Sigmoid colon (tissue), 4 donors: ENCODE measurements around the gene UMPS.

Experiments used
- CTCF ChIP-seq, 4 experiments: fragments of 450-650 bp in 3 of 4; fragments of 200-600 bp in 1 of 4; IDR thresholded peaks; one replicate each; pipeline ENCODE4 v1.5.1; 2016 to 2019; ENCODE audit warnings: antibody characterized with exemption in 4 of 4, mild to moderate bottlenecking in 3 of 4, moderate library complexity in 2 of 4
- EP300 ChIP-seq, 4 donors: sonication (generic); formaldehyde crosslinking; IDR thresholded peaks; one replicate each; pipeline ENCODE4 v1.6.1; 2017; ENCODE audit warnings: antibody characterized with exemption in 4 of 4
- POLR2A ChIP-seq, 2 donors: fragments of 450-650 bp; IDR thresholded peaks; one replicate each; pipeline ENCODE4 v1.6.1; 2016; ENCODE audit warnings: antibody characterized with exemption in 2 of 2, mild to moderate bottlenecking in 2 of 2, moderate library complexity in 2 of 2
- POLR2AphosphoS5 ChIP-seq, 4 donors: sonication (generic); formaldehyde crosslinking; IDR thresholded peaks; one replicate each; pipeline ENCODE4 v1.6.1; 2017; ENCODE audit warnings: antibody characterized with exemption in 4 of 4

GRCh38 chr3:124773351-124774326 is 43.4 kb downstream of the UMPS start:
- TF ChIP-seq CTCF (IDR thresholded peaks at IDR 0.05) (no peak), POLR2A (IDR thresholded peaks at IDR 0.05) (no peak), POLR2AphosphoS5 (IDR thresholded peaks at IDR 0.05) (no peak), EP300 (IDR thresholded peaks at IDR 0.05) (no peak)
